GM21390 (cell line): ENCODE measurements around the gene C15orf61.

Source experiments
- ATAC-seq: cut with Tn5 transposase; IDR thresholded peaks from one replicate; pipeline ENCODE4 v1.9.1; 2021; ENCODE audit not compliant: unreplicated experiment

Gene C15orf61

DNA sequence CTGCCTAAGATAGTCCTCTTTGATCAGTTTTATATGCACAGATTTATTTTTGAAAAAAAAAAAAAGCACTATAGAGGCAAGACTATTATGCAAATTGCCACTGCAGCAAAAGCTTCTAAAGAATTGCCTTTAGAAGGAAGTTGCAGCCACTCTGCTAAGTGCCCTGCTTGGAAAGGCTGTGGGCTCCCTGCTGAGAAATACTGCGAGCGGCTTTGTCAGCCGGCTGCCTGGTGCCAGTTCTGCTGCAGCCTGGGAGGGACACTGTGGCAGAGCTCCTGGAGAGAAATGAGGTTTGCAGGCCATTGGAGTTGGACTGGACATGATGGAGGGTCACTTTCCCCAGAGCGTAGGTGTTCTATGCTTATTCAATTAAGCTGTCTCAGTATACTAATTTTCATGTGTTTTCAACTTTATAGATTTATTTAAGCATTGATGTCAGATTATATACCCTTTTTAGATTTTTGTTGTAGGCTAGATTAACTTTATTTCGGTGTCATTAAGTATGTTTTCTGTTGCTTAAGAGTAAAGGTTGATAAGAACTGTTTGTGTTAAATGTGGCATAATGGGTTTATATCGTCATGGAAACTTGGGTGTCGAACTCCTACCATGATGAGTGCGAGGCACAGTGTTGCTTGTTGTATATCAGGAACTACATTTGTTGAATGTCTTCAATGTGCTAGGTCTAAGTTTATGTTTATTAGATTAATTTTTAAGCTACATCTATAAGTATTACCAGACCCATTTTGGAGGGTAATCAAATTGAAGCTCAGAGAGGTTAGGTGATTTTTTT is 28.1 kb downstream of the C15orf61 start:
- no peak for ATAC-seq

DNA sequence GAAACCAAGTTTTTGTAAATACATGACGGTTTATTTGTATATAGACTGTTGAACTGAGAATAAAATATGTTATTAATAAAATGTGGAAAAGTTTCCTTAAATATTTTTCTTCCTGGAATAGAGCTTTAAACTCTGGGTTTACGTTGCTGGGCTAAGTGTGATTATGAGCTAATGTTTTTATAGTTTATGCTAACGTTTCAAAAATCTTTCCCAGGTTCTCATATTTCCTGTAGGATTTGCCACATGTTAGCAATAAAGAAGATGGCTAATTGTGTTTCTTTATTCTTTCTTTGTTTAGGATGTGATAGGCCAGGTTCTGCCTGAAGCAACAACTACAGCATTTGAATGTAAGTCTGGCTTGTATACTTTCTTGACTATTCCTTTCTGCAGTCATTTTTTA is 28.8 kb downstream of the C15orf61 start:
- ATAC-seq = no peak

DNA sequence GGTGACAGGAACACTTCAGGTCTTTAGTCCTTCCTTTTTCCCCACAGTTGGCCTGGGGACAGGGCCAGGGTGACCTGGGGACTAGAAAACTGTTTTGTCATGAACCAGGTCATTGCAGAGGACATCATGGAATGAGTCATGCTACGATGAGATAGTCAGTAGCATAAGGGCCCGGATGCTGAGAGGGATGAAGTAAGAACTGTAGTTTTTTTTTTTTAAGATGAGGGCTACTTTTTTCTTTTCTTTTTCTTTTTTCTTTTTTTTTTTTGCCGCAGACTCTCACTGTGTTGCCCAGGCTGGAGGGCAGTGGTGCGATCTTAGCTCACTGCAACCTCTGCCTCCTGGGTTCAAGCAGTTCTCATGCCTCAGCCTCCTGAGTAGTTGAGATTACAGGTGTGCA is 29.6 kb downstream of the C15orf61 start:
- ATAC-seq = no peak

DNA sequence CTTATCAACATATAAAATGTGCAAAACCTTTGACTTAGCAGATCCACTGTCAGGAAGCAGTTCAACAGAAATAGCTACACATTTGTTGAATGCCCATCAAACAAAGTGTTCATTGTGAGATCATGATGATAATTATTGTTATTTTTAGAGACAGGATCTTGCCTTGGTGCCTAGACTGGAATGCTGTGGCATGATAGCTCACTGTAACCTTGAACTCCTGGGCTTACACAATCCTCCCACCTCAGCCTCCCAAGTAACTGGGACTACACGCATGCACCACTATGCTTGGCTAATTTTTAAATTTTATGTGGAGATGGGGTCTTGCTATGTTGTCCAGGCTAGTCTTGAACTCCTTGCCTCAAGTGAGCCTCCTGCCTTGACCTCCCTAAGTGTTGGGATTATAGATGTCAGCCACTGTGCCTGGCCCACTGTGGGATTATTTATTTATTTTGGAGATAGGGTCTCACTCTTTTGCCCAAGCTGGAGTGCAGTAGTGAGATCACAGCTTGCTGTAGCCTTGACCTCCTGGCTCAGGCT is 30.3 kb downstream of the C15orf61 start:
- ATAC-seq = no peak

DNA sequence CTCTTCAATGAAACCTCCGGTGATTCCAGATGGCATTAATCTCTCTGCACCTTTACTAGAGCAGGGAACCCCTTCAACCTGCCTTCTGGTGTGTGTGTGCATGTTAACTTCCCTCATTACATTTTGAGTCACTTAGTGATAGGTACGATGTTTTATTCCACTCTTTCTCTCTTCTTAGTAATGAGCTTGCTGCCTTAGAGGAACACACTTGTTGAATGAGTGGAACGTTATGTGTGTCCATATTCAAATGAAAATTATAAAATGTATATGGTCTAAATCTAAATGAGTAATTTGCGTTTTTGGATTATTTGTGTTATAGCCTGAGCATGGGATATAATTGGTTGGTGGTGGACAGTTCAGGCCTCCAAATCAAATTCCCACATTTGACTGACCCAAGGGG is 33.6 kb downstream of the C15orf61 start:
- ATAC-seq = no peak

DNA sequence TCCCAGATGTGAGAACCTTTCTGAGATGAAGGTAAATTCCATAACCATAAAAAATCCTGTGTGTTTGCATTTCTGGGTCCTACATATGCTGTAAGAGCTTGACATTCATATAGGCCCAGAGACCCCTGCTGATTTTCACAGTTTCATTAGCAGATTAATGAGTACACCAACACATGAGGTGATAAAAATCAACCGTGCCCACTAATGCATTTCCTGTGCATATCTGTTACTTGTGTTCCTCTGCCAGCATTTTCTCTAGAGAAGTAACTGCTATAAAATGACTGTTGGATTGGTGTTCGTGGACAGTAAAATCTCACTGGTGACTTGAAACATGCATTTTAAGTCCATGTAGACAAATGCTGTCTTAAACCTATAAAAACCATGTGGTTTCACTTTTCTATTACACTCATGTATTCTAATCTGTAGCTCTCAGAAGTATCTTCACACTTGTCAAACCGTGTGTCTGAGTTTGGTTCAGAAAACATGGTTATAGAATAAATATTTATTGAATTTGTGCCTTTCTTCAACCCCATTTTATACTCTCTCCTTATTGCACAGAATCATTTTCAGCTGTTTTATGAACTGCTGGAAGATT is 36.1 kb downstream of the C15orf61 start:
- no peak for ATAC-seq

DNA sequence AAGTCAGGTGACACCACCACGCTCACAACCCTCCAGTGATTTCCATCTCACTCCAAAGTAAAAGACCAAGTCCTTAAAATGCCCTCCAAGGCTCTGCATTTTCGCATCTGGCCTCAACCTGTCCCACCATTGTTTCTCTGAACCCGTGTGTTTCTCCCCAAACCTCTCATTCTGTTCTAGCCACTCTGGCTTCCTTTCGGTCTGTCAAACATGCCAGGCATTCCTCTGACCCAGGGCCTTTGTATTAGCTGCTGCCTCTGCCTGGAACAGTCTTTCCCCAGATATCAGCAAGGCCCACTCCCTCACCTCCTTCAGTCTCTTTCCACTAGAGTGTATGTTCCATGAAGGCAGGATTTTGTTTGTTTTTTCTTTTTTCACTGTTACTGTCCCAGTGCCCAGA is 37.6 kb downstream of the C15orf61 start:
- ATAC-seq = no peak

DNA sequence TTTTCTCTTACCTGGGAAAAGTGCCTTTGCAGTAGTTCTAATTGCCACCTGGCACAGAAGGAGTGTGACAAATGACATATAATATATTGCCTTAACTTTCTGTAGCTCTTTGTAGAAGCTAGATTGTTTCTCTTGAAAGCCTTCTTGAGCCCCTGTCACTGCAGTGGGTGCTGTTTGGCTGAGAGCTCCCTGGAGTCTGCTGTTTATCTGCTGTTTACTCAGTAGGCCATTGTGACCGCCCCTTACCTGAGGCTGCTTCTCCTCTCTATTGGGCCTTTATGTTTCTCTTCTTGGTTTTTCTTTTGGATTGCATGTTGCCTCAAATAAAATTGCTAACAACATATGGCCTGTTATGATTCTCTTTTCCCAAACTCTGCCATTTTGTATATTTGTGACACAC is 38.2 kb downstream of the C15orf61 start:
- ATAC-seq = no peak

DNA sequence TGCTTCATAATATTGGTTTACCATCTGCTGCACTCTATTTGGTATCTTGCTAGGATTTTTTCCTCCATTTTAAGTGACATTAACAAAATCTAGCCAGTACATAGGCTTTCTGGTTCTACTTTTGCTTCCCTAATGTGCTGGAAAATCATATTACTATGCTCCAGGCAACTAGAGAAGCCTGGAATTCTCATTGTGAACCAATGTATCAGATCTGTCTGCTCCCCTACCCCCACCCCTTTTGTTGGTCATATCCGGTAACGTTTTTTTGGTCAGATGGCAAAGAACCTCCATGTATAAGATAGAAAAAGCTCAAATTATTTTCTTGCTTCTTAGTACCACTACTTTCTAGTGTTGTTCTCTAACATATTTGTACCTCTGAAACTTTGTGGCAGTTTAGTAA is 38.6 kb downstream of the C15orf61 start:
- ATAC-seq = no peak

DNA sequence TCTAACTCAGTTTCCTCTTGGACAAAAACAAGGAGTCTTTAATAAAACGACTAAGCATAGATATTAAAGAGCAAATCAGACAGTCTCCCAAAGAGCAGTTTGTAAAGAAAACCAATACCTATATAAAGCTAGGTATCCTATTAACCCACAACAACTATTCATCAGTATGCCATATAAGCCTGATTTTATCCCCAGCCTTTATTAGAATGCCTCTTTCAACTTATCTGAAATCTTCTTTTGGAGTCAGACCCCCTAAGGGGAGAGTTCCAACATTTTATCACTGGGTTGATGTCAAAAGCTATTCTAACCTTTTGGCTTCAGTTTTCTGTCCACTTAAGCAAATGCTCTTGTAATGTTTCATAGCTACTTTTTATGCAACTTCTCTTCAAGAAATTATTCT is 39.4 kb downstream of the C15orf61 start:
- ATAC-seq = no peak

DNA sequence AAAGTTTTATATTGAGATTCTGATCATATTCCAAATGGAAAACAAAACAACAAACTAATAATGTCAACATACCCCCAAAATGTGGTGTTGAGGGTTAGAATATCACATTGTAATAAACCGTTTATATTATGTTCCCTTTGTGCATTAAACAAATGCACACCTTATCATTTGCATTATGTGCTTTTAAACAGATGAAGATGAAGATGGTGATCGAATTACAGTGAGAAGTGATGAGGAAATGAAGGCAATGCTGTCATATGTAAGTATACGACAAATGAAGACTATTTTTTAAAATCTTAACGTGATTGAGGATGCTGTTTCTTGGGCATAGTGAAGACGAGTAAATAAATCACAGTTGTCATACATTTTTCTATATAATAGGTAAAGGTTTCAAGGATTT is 42.2 kb downstream of the C15orf61 start:
- no peak for ATAC-seq

DNA sequence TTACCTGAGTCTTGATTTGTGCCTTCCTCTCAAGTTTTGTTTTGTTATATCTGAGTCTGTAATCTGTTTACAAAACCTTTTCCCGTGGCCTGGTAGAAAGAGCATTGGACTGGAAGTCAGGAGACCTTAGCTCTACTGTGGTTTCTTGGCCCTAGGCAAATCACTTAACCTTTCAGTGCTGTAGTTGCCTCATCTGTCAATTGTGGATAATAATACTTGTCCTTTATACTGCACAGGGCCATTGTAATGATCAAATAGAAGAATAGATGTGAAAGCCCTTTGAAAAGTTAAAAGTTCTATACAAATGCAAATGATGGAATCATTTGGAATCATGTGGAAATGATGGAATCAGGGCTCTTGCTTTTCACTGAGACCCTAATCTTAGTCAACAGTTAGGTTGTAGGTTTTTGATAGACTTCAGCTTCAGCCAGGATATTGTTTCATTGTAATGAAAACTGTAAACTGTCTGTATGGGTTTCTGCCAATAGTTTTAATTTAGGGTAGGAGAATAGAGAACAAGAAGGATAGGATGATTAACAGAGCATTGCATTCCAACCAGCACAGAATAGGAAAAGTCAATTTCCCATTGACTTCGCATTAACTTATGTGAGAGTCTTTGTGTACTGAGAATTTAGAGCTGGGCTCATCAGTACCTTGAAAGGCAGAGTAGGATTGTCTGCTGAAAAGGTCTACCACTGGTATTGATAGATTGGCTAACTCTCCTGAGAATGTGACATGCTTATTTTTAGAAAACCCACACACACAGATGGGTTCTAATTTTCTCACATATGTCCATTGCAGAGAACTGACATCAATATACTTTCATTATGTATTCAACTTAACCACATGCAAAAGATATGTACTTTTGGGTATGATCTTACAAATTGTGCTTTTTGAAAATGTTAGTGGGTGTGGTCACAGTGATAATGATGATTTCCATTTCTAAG is 43.4 kb downstream of the C15orf61 start:
- ATAC-seq = peak; percentile 89

DNA sequence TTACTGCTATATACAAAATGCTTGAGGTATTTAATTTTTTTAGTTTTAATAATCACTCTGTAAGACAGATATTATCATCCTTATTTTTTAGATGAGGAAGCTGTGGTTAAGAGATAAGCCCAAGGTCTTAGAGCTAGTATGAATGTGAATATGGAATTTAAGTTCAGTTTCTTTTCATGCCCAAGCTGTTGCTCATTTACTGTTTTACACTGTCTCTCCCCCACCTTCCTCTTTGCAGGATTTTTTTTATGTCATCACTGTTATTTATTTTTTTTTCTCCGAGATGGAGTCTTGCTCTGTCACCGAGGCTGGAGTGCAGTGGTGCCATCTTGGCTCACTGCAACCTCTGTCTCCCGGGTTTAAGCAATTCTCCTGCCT is 44.0 kb downstream of the C15orf61 start:
- peak; percentile 35 for ATAC-seq

DNA sequence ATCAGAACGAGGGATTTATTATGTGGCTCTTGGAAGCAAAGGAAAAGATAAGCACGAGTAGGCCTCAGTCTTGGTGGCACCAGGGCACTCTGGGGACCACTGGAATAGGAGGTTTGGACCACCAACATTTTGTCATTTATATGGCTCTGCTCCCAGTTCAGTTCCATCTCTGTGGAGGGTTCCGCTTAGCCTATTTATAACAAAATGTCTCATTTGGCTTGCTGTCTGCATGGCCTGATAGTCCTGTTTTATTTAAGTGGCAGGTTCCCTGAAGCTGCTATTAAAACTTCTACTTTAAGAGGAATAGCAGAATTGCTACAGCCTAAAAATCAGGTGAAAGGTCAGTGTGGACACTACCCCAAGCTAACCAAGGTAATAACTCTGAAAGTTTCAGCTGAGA is 48.7 kb downstream of the C15orf61 start:
- no peak for ATAC-seq

DNA sequence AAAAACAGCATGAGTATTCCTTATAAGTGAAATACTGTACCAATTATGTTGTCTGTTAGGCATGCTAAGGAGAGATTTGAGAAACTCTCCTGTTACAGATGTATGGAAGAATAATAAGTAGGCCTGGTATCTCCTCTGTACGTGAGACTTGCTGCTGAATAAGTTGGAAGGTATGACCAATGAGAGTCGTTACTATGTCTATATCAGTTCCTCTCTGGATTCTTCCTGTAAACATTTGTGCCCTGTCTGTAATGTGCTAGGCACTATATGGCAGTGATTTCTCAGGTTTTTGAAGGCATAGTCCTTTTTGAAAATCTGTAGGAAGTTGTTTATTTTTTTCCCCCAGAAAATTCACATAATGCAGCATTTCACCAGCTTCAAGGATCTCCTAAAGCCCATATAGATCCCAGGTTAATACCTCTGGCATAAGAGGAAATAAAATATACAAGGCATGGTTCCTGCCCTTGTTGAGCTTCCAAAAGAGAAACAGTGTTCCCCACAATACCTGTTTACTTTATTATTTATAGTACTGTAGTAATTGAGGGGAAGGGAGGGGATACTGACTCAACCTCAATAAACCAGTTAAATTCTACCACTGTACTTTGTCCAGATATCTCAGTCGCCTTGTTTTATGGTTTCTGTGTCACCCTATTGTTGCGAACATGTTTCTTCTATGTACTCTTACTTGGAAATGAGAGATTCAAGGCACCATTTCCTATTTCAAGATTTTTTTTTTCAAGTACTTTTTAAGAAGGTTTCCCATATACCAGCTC is 50.1 kb downstream of the C15orf61 start:
- no peak for ATAC-seq

DNA sequence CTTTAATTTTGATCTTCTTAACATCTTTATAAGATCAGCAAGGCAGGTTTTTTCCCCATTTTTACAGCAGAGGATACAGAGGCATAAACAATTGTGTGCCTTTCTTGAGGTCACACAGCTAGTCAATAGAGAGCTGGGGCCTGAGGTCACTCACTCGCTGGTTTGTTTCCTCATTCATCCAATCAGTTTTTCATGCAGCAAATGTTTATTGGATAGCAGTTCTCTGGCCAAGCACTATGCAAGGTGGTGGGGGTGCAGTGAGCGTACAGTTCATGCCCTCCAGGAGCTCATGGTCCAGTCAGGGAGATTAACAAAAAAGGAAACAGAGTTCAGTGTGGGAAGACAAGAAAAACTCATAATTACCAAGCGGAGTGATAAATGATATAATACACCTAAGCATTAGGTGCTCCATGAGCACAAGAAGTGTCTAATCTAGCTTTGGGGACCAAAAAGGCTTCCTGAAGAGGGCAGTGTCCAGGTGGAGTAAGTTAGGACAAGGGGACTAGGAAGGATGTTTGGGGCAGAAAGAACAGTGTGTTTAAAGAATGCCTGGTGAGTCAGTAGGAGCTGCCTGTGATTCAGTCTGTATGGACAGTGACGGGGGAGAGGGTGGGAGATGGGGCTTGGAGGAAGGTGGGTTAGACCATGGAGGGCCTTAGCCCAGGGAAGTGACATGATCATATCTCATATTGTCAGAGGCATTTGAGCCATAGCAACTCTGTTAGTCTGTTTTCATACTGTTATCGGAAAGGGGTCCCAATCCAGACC is 50.9 kb downstream of the C15orf61 start:
- no peak for ATAC-seq

DNA sequence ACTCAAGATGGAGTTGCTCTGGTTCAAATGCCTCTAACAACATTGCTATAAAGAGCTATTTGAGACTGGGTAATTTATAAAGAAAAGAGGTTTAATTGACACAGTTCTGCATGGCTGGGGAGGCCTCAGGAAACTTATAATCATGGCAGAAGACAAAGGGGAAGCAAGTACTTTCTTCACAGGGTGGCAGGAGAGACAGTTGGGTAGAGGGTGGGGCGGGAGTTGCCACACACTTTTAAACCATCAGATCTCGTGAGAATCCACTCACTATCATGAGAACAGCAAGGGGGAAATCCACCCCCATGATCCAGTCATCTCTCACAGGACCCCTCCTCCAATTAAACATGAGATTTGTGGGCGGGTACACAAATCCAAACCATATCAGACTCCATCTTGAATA is 52.3 kb downstream of the C15orf61 start:
- ATAC-seq = no peak

DNA sequence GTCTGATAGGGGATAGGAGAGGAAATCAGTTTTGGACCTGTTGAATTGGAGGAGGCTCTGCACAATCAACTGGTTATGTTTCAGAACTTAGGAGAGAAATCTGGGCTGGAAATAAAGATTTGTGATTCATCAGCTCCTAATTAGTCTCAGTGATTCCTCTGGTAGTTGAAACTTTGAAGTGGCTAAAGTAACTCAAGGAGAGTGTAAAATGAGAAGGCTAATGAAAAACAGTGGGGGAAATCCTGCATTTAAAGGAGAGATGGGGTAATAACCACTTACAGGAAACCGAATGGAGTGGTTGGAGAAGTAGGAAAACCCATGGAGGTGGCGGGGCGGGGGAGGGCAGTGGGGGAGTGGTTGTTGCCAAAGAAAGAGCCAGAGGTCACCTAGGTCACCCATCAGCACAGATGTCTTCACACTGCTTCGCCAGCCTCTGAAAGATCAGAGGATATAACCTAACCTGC is 54.1 kb downstream of the C15orf61 start:
- ATAC-seq = no peak

DNA sequence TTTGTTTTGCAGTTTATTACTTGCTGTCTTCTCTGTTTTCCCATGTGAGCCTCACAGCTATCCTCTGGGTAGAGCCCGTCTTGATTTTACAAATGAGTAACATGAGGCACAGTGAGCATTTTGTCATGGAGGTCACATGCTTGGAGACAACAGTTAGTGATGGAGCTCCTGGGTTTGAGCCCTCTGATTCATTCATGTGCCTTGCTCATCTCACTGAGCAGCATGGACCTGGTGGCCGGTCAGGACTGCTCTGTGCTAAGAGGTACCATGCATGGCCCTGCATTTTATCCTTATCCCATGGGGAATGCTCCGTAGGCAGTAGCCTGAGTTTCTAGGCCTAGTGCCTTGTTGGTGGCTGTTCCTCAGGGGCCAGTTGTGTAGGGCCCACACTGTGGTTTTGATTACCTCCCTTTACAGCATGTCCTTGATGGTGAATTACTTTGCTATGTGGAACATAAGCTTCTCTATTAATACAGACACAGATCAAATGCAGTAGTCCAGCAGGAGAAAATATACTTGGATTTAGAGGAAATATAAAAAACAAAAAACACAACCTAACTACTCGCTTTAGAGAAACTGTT is 57.2 kb downstream of the C15orf61 start:
- ATAC-seq = no peak

DNA sequence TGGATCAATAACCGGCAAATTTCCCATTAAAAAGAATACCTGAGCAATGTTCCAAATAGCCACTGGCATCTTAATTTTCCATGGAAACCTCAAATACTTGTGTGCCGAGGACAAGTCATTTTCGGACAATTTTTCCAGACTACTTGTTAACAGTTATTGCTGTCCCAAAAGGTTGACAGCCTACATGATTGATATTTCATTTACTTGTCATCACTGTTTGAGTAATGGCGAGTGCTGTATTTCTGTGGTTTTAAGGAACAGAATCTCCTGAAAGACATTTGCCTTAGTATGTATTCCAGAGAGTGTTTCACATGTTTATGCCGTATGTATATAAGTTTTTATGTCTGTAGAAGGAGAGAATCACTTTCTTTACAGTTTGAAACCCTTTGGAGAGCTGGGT is 58.2 kb downstream of the C15orf61 start:
- ATAC-seq = no peak
